ENCODE data around the gene PARVA.
"Not testable (repeated sequence)": the region's sequence is repeated elsewhere in the genome, so short reads cannot be mapped to it uniquely, and the experiment has no call there.

PARVA gene

DNA sequence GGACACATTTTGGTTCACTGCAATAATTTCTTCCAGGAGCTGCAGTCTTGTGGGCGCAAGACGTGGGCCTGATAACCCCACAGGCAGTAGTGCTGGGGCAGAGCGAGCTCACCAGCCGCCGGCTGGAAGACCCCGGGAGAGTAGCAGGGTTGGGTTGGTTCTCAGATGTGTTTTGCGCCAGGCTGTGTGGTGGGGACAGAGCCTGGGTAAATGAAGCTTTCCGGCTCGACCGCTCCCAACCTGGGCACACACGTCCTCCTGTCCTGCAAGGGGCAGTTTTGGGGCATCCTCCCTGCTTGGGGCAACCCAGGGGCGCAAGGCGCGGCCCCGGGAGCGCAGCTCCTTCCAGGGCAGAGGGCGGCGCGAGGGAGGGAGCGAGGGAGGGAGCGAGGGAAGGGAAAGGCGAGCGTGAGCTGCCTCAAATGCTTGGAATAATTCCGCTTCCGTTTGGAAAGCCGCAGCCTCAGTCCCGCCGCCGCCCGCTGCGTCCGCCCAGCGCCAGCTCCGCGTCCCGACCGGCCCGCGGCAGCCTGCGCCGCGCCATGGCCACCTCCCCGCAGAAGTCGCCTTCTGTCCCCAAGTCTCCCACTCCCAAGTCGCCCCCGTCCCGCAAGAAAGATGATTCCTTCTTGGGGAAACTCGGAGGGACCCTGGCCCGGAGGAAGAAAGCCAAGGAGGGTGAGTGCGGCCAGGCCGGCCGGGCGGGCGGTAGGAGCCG lies at the start of gene PARVA:
Gene PARVA (plus strand): TSS at position 466 of the 718 bp plus-strand sequence. CDS start 77 bp downstream, at position 543.
- no peak for DNase-seq

DNA sequence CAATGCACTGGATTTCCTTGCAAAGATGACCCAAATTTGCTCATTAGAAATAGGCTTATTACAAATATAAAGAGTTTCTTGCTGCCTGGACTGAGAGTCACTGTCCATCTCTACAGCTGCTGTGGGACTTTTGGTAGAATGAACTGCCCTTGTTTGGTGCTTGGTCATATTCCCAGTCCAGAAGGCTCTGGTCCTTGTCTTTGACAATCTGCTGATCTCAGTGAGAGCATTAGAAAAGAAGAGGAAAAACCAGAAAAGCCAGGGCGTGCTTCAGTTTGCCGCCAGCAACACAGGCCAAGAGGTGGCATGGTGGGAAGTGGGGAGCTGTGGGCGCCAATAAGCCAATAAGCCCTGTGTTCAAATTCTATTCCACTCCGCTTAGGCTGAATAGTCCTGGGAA lies 48.2 kb upstream of the PARVA start:
- no peak for DNase-seq

DNA sequence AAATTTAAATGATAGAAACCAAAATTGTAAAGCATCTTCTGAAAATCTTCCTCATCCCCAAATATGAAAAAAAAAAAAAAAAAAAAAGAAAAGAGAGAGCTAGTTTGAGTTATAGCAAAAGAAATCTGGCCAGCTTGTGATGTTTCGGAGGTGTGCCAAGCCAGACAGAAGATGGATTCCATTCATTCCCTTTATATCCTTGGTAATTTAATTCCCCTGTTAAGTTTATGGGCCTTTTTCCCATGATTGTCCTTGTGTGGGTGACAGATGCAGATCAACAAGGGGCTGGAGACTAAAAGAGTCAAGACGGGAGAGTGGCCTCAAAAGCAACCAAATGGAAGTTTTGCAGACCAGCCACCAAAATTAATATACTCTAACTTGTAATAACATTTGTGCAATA lies 47.6 kb upstream of the PARVA start:
- no peak for DNase-seq

DNA sequence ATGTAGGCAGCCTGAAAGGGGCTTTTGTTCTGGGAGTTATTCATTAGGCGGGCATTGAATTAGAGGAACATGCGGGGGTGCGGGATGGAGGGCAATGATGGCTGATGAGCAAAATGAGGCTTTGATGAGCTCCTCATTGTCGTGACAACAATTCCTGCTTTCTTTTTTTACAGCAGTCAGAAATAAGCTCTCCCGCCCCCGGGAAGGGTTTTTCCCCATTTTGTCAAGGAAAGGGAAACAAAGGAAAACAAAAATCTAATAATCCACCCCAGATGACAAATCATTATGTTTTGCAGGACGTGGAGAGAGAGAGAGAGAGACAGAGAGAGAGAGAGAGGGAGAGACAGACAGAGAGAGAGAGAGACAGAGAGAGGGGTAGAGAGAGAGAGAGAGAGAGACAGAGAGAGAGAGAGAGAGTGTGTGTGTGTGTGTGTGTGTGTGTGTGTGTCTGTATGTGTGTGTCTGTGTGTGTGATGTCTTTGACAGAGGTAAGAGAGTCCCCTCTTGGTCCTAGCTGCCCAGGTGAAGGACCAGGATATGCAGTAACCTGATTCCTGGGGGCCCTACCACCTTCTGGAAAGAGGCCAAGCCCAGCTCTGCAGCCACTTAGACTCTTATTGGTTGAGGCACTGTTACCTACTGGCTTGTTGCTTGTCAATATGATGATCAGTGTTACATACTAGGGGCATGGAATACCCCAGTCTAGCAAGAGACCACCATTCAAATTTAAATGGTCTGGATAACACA lies 46.7 kb upstream of the PARVA start:
- no peak for DNase-seq

DNA sequence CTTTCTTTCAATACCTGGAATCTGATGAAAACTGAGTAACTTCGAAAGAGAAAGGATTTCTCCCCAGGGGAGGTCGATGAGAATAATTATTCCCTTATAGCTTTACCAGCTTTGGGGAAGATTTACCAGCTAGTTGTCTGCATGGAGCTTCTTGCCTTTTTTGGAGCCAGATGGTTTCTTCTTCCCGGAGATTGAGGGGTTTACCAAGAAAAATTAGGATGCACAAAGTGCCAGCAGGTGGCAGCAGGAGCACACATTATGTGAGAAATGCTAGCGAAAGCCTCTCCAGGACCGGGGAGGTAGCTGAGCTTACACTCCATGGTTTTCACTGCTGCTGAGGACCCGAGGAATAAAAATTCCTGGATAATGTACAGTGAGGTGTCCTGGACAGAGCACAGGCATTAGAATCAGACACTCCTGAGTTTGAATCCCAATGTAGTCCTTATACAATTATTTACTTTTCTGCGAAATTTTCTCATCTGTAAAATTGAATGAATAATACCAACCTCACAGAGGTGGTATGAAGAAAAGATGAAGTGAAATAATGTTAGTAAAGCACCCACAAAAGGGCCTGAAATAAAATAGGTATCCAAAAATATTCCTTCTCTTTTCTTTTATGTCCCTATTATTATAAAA lies 46.0 kb upstream of the PARVA start:
- peak; percentile 84 for DNase-seq

DNA sequence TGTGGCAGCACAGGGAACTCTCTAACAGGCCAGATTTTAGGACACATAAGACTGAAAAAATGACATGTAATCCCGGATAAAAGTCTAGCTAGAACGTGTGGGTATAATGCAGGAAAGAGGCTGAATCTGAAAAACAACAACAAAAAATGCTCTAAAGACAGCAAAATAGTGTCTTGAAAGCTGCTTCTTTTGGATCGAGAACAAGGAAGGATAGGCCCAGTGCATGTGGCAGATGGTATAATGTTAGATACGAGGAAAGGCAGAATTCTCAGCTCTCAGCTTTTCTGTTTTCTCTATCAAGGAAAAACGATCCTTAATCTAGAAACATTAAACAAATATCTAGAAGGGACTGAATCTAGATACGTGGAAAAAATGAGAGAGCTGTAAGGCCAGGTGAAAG lies 33.8 kb upstream of the PARVA start:
- no peak for DNase-seq

GRCh38 chr11:12353534-12353933 lies 23.8 kb upstream of the PARVA start:
- no peak for DNase-seq

DNA sequence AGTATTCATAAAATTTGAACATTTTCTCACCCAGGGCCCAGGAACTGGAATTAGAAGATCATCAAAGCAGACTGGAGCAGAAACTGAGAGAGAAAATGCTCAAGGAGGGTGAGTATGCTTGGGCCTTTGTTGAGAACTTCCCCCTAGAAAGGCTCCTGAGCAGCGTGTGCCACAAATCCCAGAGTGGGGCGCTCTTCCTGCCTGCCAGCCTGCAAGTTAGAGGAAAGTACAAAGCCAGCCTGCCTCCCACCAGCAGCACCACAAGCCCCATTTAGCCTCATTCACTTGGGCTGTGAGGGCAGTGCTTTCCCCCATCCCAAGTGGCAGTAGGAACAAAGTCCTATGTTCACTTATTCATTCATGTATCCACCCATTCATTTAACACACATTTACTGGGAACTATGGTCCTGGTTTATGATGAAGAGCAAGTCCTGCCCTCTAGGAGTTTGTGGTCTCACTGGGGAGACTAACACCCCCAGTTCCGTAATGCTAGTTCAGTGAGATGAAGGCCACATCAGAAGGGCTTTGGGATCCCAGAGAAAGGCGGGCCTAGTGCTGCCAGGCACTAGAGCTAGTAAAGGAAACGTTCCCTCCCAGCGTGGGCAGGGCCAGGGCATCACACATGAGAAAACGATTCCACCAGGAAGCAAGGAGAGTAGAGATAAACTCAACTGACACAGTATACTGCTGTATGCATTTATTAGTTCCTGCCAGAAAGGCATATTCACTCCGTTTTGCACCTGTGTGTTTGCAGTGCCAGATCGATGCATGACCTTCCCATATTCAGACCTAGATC lies 22.4 kb upstream of the PARVA start:
- no peak for DNase-seq

DNA sequence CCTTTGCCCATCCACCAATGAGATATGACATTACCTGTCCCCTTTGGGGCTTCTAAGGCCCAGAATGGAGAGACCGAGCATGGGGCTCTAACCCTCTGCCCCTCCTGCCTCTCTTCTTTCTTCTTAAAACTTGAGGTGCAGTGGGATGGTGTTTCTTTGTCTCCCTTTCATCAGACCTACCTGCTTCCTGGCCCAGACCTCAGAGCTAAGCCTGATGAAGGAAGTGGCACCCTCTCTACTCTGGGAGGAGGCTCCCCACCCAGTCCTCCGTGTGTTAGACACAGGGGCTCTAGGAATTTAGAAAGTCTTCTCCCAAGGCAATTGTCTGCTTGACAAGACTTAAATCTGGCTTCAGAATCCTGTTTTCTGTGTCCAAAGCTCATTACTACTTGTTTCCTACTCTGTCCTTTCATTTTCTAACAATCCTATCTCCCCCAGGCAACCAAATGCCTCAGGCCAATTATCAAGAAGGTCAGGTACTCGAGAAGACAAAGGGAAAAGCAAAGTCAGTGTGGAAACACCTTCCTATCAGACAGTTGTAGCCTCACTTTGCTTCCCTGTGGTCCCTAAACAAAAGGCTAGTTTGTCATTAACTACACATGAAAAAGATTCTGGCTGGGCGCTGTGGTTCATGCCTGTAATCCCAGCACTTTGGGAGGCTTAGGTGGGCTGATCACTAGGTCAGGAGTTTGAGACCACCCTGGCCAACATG lies 20.3 kb upstream of the PARVA start:
- DNase-seq, result no peak

GRCh38 chr11:12357697-12358096 lies 19.7 kb upstream of the PARVA start:
- not testable (repeated sequence) for DNase-seq

GRCh38 chr11:12358302-12359188 lies 18.8 kb upstream of the PARVA start:
- DNase-seq, result no peak

- no peak for DNase-seq
Measured at GRCh38 chr11:12359761-12360160, 17.6 kb upstream of the PARVA start.

GRCh38 chr11:12361682-12362081 lies 15.7 kb upstream of the PARVA start:
- DNase-seq, result no peak

DNA sequence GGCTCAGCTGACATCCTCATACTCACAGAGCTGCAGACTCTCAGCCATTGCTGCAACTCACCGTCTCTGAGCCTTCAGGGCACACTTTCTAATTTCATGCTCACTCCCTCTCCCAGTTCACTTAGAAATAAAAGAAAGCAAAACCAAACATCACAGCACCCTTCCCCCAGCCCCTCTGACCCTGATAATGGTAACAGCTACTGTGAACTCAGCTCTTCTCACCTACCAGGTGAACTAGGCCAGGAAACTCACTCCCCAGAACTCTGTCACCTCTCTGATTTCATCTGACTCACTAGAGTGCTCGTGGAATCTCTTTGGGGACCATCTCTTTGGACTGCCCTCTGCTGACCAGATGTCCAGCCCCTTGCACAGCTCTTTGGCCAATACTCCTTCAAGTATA lies 14.5 kb upstream of the PARVA start:
- no peak for DNase-seq

- no peak for DNase-seq
Measured at GRCh38 chr11:12363373-12363772, 14.0 kb upstream of the PARVA start.

DNA sequence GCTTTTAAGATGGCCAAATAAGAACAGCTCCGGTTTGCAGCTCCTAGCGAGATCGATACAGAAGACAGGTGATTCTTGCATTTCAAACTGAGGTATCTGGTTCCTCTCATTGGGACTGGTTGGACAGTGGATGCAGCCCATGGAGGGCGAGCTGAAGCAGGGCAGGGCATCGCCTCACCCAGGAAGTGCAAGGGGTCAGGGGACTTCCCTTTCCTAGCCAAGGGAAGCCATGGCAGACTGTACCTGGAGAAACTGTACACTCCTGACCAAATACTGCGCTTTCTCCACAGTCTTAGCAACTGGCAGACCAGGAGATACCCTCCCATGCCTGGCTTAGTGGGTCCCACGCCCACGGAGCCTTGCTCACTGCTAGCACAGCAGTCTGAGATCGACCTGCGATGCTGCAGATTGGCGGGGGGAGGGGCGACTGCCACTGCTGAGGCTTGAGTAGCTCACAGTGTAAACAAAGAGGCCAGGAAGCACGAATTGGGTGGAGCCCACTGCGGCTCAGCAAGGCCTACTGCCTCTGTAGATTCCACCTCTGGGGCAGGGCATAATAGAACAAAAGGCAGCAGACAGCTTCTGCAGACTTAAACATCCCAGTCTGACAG lies 11.3 kb upstream of the PARVA start:
- DNase-seq, result not testable (repeated sequence)

DNA sequence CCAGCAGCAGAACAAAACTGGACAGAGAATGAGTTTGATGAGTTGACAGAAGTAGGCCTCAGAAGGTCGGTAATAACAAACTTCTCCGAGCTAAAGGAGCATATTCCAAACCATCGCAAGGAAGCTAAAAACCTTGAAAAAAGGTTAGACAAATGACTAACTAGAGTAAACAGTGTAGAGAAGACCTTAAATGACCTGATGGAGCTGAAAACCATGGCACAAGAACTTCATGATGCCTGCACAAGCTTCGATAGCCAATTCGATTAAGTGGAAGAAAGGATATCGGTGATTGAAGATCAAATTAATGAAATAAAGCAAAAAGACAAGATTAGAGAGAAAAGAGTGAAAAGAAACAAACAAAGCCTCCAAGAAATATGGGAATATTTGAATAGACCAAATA lies 10.3 kb upstream of the PARVA start:
- not testable (repeated sequence) for DNase-seq

- DNase-seq, result no peak
Measured at GRCh38 chr11:12372111-12372510, 5.3 kb upstream of the PARVA start.

GRCh38 chr11:12375720-12376119 lies 1.7 kb upstream of the PARVA start:
- DNase-seq, result no peak

DNA sequence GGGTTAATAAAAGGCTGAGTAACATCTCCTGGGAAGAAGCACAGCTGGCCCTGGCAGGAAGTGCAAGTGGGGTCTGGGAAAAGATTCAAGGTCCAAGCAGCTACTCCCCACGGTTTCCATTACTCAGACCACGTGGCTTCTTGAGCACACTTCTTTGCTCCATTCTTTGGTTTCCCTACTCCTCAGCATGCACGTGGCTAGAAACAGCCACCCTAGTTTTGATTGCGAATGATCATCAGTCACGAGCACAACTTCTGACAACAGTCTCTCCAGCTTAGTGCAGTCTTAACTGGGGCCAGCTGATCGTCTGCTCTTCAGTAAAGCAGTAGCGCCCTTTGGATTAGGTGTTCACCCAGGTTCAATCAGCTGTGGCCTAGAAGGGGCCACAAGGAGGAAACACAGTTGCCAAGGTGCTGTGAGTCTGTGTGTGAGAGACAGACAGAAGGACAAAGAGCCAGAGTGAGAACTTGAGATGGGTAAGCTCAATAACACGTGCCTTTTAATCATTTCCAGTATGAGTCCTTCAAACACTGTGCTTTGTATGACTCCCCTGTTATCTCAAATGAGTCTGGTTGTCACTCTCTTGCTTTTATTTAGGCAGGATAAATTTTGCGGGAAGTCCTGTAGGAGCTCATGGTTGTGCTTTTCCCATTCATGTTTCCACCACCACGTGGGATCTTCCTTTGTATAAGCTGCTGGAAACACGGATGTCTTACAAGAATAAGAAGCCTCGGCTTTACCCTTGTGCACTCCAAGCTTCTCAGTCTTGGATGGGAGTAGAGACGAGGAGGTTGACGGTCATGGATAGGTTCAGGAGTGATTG lies 901 bp upstream of the PARVA start:
- DNase-seq, result no peak

Data from hematopoietic multipotent progenitor cell treated with erythropoietin and hydrocortisone succinate and interleukin-3 and kit ligand, for 8 days (in vitro differentiated cells).